ENCODE measurements around the gene MSMB. TPM values are rescaled to one million over a fixed set of nuclear protein-coding genes. Genes with fewer than 3 reads are reported as not detected.

Gene MSMB
- total and polyA plus RNA-seq, 2 of the 8 experiments (the other 6 are each of a cell fraction or from before 2014, with no cell fraction given): not detected

- no peak for TF ChIP-seq CHD7 (IDR thresholded peaks at IDR 0.05; ENCODE audit: insufficient replicate concordance, low read length)
- TF ChIP-seq GABPA (IDR thresholded peaks at IDR 0.05; ENCODE audit: borderline replicate concordance, insufficient read depth, low read length): no peak
- no peak for TF ChIP-seq POLR2A (IDR thresholded peaks at IDR 0.05; ENCODE audit: control extremely low read depth in 1 of 2, low read depth in 2 of 2, low read length in 2 of 2)
- no peak for TF ChIP-seq CBX8 (IDR thresholded peaks at IDR 0.05; ENCODE audit: borderline replicate concordance, low read depth, low read length)
- TF ChIP-seq GTF2F1 (IDR thresholded peaks at IDR 0.05; ENCODE audit: borderline replicate concordance, low read depth, low read length): no peak
- no peak for TF ChIP-seq TAF7 (optimal IDR thresholded peaks at IDR 0.05; ENCODE audit: borderline replicate concordance, low read depth, low read length)
- no peak for TF ChIP-seq SIX5 (IDR thresholded peaks at IDR 0.05; ENCODE audit: low read depth, low read length)
- no peak for TF ChIP-seq MAFK (IDR thresholded peaks at IDR 0.05; ENCODE audit: low read depth, low read length)
These were observed at the start of gene MSMB (continued) for GRCh38 chr10:46046261-46046660.

All from H1 (cell line).